NB4 (cell line): ENCODE measurements around the gene TEX264.

Source experiments
- MYC ChIP-seq: IDR thresholded peaks from 2 replicates; pipeline ENCODE4 v1.6.1; 2011; ENCODE audit warnings: low read depth, low read length
- POLR2A ChIP-seq: IDR thresholded peaks from 2 replicates; pipeline ENCODE4 v1.6.1; 2011; ENCODE audit warnings: mild to moderate bottlenecking; ENCODE audit not compliant: insufficient read length; ENCODE audit errors: extremely low read depth
- TF ChIP-seq, protein P1 (sequence below): IDR thresholded peaks from one replicate; pipeline ENCODE4 v1.5.1; 2012; ENCODE audit warnings: low read depth, low read length
- TF ChIP-seq, protein P2 (sequence below): IDR thresholded peaks from 2 replicates; pipeline ENCODE4 v1.6.1; 2011; ENCODE audit warnings: low read depth, low read length

DNA sequence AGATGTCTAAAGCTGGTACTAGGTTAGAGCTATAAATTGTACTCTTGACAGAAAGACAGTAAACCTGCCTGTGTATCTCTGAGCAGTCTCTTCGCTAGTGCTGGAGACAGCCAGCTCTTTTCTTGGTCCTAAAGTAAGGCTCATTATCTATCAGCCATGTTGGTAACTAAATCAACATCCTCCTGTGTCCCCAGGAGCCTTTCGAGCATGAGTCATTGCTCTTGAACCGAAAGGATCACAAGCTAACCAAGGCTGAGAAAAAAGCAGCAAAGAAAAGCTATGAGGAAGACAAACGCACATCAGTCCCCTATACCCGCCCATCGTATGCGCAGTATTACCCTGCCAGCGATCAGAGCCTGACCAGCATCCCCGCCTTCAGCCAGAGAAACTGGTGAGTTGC, 25.0 kb upstream of the TEX264 start:
- TF ChIP-seq, protein P1, sequence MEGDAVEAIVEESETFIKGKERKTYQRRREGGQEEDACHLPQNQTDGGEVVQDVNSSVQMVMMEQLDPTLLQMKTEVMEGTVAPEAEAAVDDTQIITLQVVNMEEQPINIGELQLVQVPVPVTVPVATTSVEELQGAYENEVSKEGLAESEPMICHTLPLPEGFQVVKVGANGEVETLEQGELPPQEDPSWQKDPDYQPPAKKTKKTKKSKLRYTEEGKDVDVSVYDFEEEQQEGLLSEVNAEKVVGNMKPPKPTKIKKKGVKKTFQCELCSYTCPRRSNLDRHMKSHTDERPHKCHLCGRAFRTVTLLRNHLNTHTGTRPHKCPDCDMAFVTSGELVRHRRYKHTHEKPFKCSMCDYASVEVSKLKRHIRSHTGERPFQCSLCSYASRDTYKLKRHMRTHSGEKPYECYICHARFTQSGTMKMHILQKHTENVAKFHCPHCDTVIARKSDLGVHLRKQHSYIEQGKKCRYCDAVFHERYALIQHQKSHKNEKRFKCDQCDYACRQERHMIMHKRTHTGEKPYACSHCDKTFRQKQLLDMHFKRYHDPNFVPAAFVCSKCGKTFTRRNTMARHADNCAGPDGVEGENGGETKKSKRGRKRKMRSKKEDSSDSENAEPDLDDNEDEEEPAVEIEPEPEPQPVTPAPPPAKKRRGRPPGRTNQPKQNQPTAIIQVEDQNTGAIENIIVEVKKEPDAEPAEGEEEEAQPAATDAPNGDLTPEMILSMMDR = no peak
- TF ChIP-seq, protein P2, sequence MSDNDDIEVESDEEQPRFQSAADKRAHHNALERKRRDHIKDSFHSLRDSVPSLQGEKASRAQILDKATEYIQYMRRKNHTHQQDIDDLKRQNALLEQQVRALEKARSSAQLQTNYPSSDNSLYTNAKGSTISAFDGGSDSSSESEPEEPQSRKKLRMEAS = no peak
- TF ChIP-seq POLR2A = no peak
- TF ChIP-seq MYC = no peak
